GM12865 (cell line): Measurements from ENCODE around the gene CDH23.

Experiments
- DNase-seq: peaks from one replicate; pipeline ENCODE4 v3.0.0; 2010; ENCODE audit warnings: low read depth
- H3K4me3 ChIP-seq: 2 replicates; pipeline ENCODE4 v1.5.1; 2011; ENCODE audit warnings: mild to moderate bottlenecking, low read depth, low read length, control low read depth
- CTCF ChIP-seq: IDR thresholded peaks from 2 replicates; pipeline ENCODE4 v1.5.1; 2011; ENCODE audit warnings: low read length, control low read depth, low read depth, inconsistent platforms; ENCODE audit not compliant: insufficient read depth; ENCODE audit errors: missing control alignments

The CDH23 gene

GRCh38 chr10:71426058-71426605, 29.4 kb downstream of the CDH23 start:
- DNase-seq, result no peak
- H3K4me3 ChIP-seq, result no peak overlapping the region
- TF ChIP-seq CTCF, result no peak

DNA sequence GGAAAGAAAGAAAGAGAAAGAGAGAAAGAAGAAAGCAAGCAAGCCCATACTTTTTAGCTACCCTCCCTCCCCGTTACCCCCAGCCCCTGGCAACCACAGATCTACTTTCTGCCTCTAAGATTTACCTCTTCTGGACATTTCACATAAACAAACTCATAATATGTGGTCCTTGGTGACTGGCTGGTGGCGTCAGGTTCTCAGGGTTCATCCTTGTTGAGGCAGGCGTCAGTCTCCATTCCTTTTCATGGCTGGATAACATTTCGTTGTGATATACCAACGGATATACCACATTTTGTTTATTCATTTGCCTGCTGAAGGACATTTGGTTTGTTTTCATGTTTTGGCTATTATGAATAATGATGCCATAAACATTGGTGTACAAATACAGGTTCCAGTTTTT, 30.5 kb downstream of the CDH23 start:
- no peak for DNase-seq
- H3K4me3 ChIP-seq, result no peak overlapping the region
- no peak for TF ChIP-seq CTCF

DNA sequence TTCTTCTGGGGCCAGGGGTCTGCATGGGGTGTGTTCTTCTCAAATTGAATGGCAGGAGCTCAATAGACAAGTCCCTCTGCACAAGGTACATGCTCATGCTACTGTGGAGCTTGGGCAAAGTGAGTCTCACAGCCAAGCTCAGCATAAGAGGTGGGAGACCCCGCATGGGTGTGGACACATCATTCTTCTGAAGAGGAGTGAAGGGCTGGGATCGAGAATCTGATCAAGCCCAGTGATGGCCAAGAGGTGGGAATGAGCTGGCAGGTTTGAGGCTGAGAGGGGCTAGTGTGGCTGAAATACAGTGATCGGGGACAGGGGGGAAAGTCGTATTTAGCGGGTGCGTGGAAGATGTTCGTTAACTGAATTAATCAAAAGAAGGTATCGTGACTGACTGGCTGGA, 32.6 kb downstream of the CDH23 start:
- no peak overlapping the region for H3K4me3 ChIP-seq
- TF ChIP-seq CTCF, result no peak
- DNase-seq, result no peak

DNA sequence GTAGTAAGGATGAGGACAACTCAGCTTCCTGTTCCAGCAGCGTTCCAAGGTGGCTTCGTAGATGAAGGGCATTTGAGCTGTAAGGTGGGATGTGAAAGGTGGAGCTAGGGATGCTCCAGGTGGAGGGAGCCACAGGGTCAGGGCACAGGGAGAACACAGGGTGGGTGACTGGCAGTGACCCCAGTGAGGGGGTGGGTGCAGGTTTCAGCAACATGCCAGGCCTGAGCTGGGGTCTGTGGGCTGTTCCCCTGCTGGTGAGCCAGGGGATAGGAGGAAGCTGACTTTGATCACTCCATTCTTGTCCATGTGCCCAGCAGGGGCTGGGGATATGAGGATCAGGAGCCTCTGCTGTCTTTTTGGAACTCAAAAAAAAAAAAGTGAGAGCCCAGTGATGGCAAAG, 33.2 kb downstream of the CDH23 start:
- DNase-seq, result no peak
- TF ChIP-seq CTCF, result no peak
- H3K4me3 ChIP-seq, result no peak overlapping the region

GRCh38 chr10:71431239-71432100, 34.8 kb downstream of the CDH23 start:
- no peak overlapping the region for H3K4me3 ChIP-seq
- TF ChIP-seq CTCF, result no peak
- DNase-seq, result no peak

DNA sequence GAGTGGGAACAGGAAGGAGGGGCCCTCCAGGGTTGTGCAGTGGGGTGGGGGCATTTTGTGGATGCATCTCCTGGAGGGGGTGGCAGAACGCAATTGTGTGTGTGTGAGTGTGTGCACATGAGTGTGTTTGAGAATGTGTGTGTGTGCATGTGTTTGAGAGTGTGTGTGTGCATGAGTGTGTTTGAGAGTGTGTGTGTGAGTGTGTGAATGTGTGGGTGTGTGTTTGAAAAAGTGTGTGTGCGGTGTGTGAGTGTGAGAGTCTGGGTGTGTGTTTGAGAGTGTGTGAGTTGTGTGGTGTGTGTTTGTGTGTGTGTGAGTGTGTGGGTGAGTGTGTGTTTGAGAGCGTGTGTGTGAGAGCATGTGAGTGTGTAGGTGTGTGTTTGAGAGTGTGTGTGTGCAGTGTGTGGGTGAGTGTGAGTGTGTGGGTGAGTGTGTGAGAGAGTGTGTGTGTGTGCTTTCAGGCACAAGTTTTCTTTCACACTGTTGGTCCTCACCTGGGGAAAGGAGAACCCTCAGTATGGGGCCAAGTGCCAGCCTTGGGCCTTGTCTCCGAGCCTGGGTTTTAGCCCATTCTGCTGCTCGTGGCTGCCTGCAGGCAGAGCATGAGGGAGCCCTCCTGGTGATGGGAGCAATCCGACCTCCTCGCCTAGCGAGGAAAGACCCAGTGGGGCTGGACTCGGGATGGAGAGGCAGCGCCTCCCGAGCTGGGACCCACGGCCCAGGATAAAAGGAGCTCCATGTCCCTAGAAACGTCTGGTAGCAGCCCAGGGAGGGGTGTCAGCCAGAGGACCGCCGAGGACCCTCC, 35.6 kb downstream of the CDH23 start:
- no peak for DNase-seq
- TF ChIP-seq CTCF, result no peak

More for the DNA sequence above, 35.6 kb downstream of the CDH23 start:
- no peak overlapping the region for H3K4me3 ChIP-seq
